ENCODE results near the gene POLDIP2. TPM values are rescaled to one million over a fixed set of nuclear protein-coding genes. Genes with fewer than 3 reads are reported as not detected.

The POLDIP2 gene
- total RNA-seq, 1 donor from 2014 or later: 70.4 TPM

DNA sequence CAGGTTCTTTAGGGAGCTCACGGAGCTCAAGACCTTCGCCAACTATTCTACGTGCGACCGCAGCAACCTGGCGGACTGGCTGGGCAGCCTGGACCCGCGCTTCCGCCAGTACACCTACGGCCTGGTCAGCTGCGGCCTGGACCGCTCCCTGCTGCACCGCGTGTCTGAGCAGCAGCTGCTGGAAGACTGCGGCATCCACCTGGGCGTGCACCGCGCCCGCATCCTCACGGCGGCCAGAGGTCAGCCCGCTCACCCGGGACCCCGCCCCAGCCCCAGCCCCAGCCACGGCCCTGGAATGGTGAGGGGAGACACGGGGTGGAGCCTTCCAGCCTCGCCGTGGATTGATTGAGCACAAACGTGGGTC is 27.7 kb upstream of the POLDIP2 start:
- TF ChIP-seq, protein P1, sequence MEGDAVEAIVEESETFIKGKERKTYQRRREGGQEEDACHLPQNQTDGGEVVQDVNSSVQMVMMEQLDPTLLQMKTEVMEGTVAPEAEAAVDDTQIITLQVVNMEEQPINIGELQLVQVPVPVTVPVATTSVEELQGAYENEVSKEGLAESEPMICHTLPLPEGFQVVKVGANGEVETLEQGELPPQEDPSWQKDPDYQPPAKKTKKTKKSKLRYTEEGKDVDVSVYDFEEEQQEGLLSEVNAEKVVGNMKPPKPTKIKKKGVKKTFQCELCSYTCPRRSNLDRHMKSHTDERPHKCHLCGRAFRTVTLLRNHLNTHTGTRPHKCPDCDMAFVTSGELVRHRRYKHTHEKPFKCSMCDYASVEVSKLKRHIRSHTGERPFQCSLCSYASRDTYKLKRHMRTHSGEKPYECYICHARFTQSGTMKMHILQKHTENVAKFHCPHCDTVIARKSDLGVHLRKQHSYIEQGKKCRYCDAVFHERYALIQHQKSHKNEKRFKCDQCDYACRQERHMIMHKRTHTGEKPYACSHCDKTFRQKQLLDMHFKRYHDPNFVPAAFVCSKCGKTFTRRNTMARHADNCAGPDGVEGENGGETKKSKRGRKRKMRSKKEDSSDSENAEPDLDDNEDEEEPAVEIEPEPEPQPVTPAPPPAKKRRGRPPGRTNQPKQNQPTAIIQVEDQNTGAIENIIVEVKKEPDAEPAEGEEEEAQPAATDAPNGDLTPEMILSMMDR (IDR thresholded peaks at IDR 0.05): no peak
- Mint-ChIP-seq H3K27ac (ENCODE audit: unreplicated experiment) (no peak overlapping the region), H3K9me3 (ENCODE audit: low read depth) (no peaks in the 10 kb centered on the region), H3K4me1 (ENCODE audit: low read depth) (no peaks in the 10 kb centered on the region), H3K27me3 (ENCODE audit: low read depth) (no peaks in the 10 kb centered on the region), H3K36me3 (ENCODE audit: low read depth) (peaks cover 24% of the 10 kb centered on the region), H3K4me3 (ENCODE audit: unreplicated experiment) (no peak overlapping the region)
- no peak for DNase-seq (ENCODE audit: low spot score)

DNA sequence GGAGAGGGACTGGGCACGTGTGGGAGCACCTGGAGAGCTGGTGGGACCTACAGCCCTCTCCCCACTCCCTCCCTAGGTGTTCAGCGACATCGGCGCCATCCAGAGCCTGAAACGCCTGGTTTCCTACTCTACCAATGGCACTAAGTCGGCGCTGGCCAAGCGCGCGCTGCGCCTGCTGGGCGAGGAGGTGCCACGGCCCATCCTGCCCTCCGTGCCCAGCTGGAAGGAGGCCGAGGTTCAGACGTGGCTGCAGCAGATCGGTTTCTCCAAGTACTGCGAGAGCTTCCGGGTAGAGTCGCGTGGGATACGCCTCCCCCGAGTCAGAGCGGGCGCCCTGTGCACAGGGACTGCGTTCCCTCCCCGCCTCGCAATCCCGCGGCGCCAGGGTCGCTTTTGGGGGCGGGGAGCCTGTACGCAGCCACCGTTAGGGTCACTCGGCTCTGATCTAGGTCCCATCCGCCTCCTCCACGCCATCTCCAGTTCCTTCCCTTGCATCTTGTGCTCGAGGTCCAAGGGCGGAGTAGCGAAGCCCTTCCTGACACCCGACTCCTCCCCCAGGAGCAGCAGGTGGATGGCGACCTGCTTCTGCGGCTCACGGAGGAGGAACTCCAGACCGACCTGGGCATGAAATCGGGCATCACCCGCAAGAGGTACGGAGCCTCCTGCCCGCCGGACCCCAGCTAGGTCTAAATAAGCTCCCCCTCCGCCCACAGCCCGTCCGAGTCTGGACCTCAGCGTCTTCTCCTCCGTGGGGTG is 27.1 kb upstream of the POLDIP2 start:
- Mint-ChIP-seq H3K9me3 (ENCODE audit: low read depth) (no peaks in the 10 kb centered on the region), H3K4me3 (ENCODE audit: unreplicated experiment) (no peak overlapping the region), H3K36me3 (ENCODE audit: low read depth) (peaks cover 19% of the 10 kb centered on the region), H3K4me1 (ENCODE audit: low read depth) (no peaks in the 10 kb centered on the region), H3K27ac (ENCODE audit: unreplicated experiment) (no peak overlapping the region), H3K27me3 (ENCODE audit: low read depth) (no peaks in the 10 kb centered on the region)
- TF ChIP-seq, protein P1 (IDR thresholded peaks at IDR 0.05): no peak
- peak; percentile 86 for DNase-seq (ENCODE audit: low spot score)

DNA sequence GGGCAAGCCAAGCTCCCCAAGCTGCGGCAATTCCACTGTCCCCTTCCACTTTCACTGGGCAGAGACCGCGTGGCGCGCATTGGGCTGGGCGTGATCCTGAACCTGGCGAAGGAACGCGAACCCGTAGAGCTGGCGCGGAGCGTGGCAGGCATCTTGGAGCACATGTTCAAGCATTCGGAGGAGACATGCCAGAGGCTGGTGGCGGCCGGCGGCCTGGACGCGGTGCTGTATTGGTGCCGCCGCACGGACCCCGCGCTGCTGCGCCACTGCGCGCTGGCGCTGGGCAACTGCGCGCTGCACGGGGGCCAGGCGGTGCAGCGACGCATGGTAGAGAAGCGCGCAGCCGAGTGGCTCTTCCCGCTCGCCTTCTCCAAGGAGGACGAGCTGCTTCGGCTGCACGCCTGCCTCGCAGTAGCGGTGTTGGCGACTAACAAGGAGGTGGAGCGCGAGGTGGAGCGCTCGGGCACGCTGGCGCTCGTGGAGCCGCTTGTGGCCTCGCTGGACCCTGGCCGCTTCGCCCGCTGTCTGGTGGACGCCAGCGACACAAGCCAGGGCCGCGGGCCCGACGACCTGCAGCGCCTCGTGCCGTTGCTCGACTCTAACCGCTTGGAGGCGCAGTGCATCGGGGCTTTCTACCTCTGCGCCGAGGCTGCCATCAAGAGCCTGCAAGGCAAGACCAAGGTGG is 24.0 kb upstream of the POLDIP2 start:
- Mint-ChIP-seq H3K27ac (ENCODE audit: unreplicated experiment) (no peak overlapping the region), H3K4me3 (ENCODE audit: unreplicated experiment) (no peak overlapping the region), H3K9me3 (ENCODE audit: low read depth) (no peaks in the 10 kb centered on the region), H3K36me3 (ENCODE audit: low read depth) (peaks cover 10% of the 10 kb centered on the region), H3K4me1 (ENCODE audit: low read depth) (no peaks in the 10 kb centered on the region), H3K27me3 (ENCODE audit: low read depth) (no peaks in the 10 kb centered on the region)
- TF ChIP-seq, protein P1 (IDR thresholded peaks at IDR 0.05): no peak
- DNase-seq (ENCODE audit: low spot score): peak; percentile 87

DNA sequence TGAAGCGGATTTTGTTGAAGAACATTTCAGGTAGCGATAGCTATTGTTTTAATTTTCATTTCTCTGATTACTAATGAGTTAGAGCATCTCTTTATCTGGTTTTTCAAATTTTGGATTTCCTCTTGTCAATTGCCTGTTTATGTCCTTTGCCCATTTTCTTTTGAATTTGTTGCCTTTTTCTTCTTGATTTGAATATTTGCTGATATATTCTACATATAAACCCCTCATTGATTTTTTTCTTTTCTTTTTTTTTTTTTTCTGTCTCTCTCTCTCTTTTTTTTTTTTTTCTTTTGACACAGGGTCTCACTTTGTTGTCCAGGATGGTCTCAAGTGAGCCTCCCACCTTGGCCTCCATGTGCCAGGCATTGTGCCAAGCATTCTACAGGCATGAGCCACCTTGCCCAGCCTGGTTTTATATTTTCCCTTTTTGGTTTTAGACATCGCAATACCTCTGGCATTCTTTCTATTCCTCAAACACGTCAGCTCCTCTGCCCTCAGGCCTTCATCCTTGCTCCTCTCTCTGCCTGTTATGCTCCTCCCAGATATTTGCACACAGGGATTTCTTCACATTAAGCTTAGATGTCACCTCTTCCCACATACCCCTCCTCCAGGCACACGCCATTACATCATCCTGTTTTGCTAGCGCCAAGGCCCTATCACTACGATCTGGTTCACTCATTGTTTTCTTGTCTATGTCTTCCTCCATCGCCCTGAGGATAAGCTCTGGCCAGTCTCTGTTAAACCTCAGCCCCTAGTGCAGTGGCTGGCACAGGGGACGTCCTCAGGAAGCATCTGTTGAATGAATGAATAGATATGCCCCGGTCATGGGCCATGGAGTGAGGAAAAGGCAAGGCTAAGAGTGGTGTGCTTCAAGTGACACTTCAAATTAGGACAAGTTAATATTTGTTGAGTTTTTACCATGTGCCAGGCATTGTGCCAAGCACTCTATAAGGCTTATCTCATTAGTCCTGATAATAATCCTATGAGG is 22.8 kb upstream of the POLDIP2 start:
- Mint-ChIP-seq H3K36me3 (ENCODE audit: low read depth) (peaks cover 9% of the 10 kb centered on the region), H3K27ac (ENCODE audit: unreplicated experiment) (no peak overlapping the region), H3K4me3 (ENCODE audit: unreplicated experiment) (no peak overlapping the region), H3K27me3 (ENCODE audit: low read depth) (no peaks in the 10 kb centered on the region), H3K4me1 (ENCODE audit: low read depth) (no peaks in the 10 kb centered on the region), H3K9me3 (ENCODE audit: low read depth) (no peaks in the 10 kb centered on the region)
- TF ChIP-seq, protein P1 (IDR thresholded peaks at IDR 0.05): no peak
- DNase-seq (ENCODE audit: low spot score): no peak

DNA sequence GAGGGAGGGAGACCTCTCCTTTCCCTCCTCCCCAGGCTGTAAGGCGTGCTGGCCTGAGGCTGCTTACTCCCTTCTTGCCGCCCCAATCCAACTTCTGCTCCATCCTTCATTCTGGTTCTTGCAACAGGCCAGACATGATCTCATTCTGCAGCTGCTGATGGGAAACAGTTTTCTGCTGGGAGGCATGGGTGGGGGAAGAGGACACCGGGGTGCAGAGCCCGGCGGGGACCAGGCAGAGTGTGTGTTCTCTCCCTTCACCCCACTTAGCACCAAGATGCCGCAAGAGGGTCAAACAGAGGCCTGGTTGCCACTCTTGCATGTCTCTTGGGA is 15.6 kb upstream of the POLDIP2 start:
- H3K27me3 Mint-ChIP-seq (ENCODE audit: low read depth): no peaks in the 10 kb centered on the region
- no peaks in the 10 kb centered on the region for H3K9me3 Mint-ChIP-seq (ENCODE audit: low read depth)
- TF ChIP-seq, protein P1 (IDR thresholded peaks at IDR 0.05): no peak
- H3K36me3 Mint-ChIP-seq (ENCODE audit: low read depth): no peaks in the 10 kb centered on the region
- H3K4me1 Mint-ChIP-seq (ENCODE audit: low read depth): peaks cover 33% of the 10 kb centered on the region
- H3K4me3 Mint-ChIP-seq (ENCODE audit: unreplicated experiment): peak overlapping the region; percentile 65
- peak; percentile 57 for DNase-seq (ENCODE audit: low spot score)
- H3K27ac Mint-ChIP-seq (ENCODE audit: unreplicated experiment): peak overlapping the region; percentile 17
